ENCODE measurements around the gene LIPI.
A peak's percentile ranks its signal among the peaks of the same experiment; 100 is the strongest.
"Not testable (repeated sequence)": the region's sequence is repeated elsewhere in the genome, so short reads cannot be mapped to it uniquely, and the experiment has no call there.

The LIPI gene

GRCh38 chr21:14210738-14211137, at the start of gene LIPI:
Gene LIPI (minus strand): TSS chr21:14210955. CDS start chr21:14210845, 110 bp downstream.
- FAIRE-seq, result no peak

DNA sequence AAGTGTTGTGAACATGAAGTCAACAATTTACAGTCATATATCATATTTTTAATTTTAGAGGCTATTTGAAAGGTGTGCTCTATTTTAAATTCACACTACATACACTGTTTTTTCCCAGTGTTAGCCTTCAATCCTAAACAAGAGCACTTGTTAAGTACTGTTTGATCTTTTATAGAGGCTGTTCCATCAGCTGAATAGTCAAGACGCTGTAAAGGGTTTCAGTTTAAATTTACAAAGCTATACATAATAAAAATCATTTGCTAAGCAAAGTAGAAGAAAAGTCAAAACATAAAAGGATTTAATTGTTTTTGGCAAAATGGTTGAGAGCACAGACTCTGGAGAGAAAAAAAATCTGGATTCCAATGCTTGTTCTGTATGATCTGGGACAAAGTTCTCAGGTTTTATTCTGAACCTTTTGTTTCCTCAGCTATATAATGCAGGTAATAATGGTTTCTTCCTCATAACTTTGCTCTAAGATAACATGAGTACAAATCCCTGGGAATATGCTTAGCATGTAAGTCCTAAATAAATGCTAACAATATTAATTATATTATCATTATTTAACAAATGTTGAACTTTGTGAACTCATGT, 49.5 kb upstream of the LIPI start:
- no peak for FAIRE-seq

GRCh38 chr21:14259747-14260146, 49.0 kb upstream of the LIPI start:
- peak; percentile 85 for FAIRE-seq

GRCh38 chr21:14251336-14251735, 40.6 kb upstream of the LIPI start:
- FAIRE-seq, result no peak

- no peak for FAIRE-seq
Measured at GRCh38 chr21:14245711-14246110, 35.0 kb upstream of the LIPI start.

DNA sequence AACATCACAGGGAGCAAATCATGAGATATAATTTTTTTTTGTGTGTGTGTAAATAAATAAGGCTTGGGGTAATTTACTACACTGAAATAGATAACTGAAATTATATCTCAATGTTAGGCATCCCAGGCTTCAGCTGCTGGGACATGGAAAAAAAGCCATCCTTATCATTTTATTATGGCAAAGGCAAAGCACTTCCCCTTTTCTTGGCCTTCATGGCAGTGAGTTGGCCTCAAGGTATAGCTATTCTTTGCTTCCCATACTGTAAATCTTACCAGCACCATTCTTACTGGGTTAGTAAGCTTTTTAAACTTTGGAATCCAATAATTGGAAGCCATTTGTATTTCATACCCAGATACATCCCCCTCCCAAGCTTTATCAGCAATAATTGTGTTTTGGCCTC, 34.2 kb upstream of the LIPI start:
- FAIRE-seq, result no peak

DNA sequence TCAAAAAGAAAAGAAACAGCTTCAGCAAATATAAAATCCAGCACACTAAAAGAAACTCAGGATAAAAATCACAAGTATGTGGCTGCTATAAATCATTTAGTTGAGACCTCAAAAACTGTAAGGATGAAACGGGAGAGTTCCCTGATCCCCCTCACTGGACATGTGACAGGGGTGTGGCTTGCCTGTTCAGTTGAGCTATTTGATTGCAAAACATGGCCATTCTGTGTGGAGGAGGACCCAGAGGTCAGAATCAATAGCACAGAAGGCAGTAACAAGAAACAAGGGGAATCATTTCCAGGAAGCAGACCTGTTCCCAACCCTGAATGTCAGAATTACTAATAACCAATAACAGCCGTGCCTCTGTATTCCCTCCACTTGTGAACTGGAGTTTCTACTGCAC, 33.1 kb upstream of the LIPI start:
- FAIRE-seq, result no peak

DNA sequence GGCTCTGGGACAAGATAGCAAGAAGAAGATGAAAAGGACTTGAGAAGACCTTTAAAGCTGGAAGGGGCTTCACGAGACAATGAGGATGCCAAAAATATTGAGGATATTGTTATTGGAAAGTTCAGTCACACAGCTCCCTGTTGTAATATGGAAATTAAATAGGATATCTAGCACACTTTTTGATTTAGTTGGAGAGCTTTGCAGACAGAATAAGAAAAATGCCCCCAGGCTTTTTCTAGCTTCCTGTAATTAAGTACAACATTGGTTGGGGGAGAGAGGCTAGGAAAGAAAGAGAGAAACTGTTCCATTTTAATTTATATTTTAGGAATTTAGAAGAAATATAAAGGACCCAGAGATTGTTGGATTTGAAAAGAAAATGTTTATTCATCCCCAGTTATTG, 32.7 kb upstream of the LIPI start:
- no peak for FAIRE-seq

- FAIRE-seq, result no peak
Measured at GRCh38 chr21:14241297-14241696, 30.5 kb upstream of the LIPI start.

- no peak for FAIRE-seq
Measured at GRCh38 chr21:14239281-14239680, 28.5 kb upstream of the LIPI start.

- no peak for FAIRE-seq
Measured at GRCh38 chr21:14236180-14236579, 25.4 kb upstream of the LIPI start.

- FAIRE-seq, result no peak
Measured at GRCh38 chr21:14235101-14235500, 24.3 kb upstream of the LIPI start.

GRCh38 chr21:14229399-14229798, 18.6 kb upstream of the LIPI start:
- FAIRE-seq, result no peak

DNA sequence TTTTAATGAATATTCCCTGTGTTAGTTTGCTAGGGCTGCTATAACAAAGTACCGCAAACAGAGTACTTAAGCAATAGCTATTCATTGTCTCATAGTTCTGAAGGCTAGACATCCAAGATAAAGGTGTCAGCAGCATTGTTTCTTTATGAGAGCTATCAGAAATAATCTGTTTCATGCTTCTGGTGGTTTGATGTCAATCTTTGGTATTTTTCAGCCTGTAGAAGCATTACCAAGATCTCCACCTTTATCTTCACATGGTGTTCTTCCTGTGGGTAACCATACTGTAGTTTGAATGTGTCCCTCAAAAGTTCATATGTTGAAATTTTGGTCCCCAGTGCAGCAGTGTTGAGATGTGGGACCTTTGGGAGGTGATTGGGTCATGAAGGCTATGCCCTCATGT, 12.6 kb upstream of the LIPI start:
- FAIRE-seq, result no peak

GRCh38 chr21:14215971-14216641, 5.4 kb upstream of the LIPI start, which contains the start of gene RBM11:
Gene RBM11 (plus strand): TSS chr21:14216157. CDS start chr21:14216187, 30 bp downstream.
- FAIRE-seq, result no peak

- no peak for FAIRE-seq
Measured at GRCh38 chr21:14213164-14213563, 2.4 kb upstream of the LIPI start.

GRCh38 chr21:14206222-14206621, 4.5 kb downstream of the LIPI start:
- FAIRE-seq, result no peak

- FAIRE-seq, result not testable (repeated sequence)
Measured at GRCh38 chr21:14166463-14167223, 44.1 kb downstream of the LIPI start.

- no peak for FAIRE-seq
Measured at GRCh38 chr21:14143999-14144398, 66.8 kb downstream of the LIPI start.

GRCh38 chr21:14124266-14124665, 86.5 kb downstream of the LIPI start:
- no peak for FAIRE-seq

DNA sequence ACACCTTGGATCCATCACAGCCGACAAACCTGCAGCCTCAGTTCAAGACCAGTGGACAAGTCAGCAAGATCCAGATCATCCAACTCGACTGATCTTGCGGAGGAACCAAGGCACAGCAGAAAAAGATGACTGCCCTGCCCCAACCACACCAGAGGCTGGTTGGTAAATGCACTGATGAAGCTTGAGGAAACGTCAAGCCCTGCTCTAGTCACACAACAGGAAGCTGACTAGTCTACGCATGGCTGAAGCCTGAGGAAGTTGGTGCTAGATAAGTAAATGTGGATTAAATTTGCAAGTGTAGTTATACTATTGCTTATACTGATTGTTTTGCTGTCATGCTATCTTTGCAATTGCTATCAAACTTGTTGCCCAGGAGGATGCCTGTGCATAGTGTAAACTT, 89.0 kb downstream of the LIPI start:
- no peak for FAIRE-seq

DNA sequence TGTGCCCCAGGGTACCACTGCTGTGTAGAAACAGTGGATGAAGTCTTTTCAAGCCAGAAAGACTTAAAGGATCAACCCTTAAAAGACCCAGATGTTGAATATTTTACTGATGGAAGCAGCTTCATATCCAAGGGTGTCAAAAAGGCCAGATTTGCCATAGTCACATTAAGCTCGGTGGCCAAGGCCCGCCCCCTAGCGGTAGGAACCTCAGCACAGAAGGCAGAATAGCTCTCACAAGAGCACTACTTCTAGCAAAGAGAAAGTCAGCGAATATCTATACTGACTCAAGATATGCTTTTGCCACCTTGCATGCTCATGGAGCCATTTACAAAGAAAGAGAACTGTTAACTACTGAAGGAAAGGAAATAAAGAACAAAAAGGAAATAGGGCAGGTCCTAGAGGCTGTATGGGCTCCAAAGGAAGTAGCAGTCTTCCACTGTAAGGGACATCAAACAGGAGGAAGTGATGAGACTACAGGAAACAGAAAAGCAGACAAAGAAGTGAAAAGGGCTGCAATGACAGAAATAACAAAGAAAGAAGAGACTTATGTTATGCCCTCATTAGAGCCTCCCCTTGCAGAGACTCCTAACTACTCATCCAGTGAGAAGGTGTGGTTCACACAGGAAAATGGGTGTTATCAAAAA, 90.5 kb downstream of the LIPI start:
- FAIRE-seq, result no peak

GRCh38 chr21:14119038-14119437, 91.7 kb downstream of the LIPI start:
- FAIRE-seq, result no peak

DNA sequence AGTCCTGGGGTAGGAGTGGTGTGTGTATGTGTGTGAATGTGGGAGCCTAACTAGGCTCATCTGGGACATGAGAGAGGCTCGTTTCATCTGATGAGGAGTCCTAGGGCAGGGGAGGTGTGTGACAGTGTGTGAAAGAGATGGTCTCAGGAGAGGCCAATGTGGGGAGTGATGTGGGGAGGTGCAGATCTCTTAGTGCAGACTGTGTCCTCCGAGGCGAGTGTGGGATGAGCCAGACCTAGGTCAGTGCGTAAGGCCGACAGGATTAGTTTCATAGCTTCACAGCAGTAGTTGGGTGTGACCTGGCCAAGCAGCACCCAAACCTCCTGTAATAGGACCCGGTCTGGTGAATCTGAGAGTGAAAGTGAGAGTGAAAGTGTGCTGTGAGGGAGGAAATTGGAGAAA, 94.7 kb downstream of the LIPI start:
- no peak for FAIRE-seq
